GM12878 (cell line): Measurements from ENCODE around the gene SNURF.

Source experiments
- CBX3 ChIP-seq: fragments of 200-600 bp; sonication (generic); IDR thresholded peaks from 2 replicates; pipeline ENCODE4 v1.6.1; 2016; ENCODE audit warnings: low read depth, borderline replicate concordance
- CHD2 ChIP-seq: IDR thresholded peaks from 2 replicates; pipeline ENCODE4 v1.6.1; 2011; ENCODE audit warnings: low read depth, low read length, improper control_type of control experiment, borderline replicate concordance
- CTCF ChIP-seq, 3 experiments: IDR thresholded peaks in 2 of 3; conservative IDR thresholded peaks in 1 of 3; 2 replicates each; pipeline ENCODE4 v1.5.1; 2011; ENCODE audit warnings: low read depth in 3 of 3, low read length in 3 of 3, mild to moderate bottlenecking in 3 of 3, control low read depth in 2 of 3, moderate library complexity in 2 of 3, inconsistent platforms in 1 of 3, mixed read lengths in 1 of 3; ENCODE audit not compliant: control insufficient read depth in 2 of 3, insufficient read depth in 1 of 3; ENCODE audit errors: extremely low read depth in 1 of 3
- E2F4 ChIP-seq: IDR thresholded peaks from 2 replicates; pipeline ENCODE4 v1.6.1; 2012; ENCODE audit warnings: low read depth, low read length, improper control_type of control experiment
- HDAC6 ChIP-seq: fragments of 200-600 bp; sonication (generic); IDR thresholded peaks from one replicate; pipeline ENCODE4 v1.8.0; 2017; ENCODE audit warnings: antibody characterized with exemption; ENCODE audit not compliant: unreplicated experiment
- JUND ChIP-seq: IDR thresholded peaks from 2 replicates; pipeline ENCODE4 v1.6.1; 2012; ENCODE audit warnings: low read depth, mild to moderate bottlenecking, low read length, improper control_type of control experiment, moderate library complexity
- MYC ChIP-seq: IDR thresholded peaks from 2 replicates; pipeline ENCODE4 v1.6.1; 2011; ENCODE audit warnings: mild to moderate bottlenecking, low read length, moderate library complexity, inconsistent platforms; ENCODE audit not compliant: insufficient read depth, insufficient replicate concordance, insufficient read length, severe bottlenecking
- NR2C1 ChIP-seq: fragments of 450-650 bp; IDR thresholded peaks from 2 replicates; pipeline ENCODE4 v1.6.1; 2017; ENCODE audit warnings: antibody characterized with exemption, mild to moderate bottlenecking, moderate library complexity
- RAD21 ChIP-seq: IDR thresholded peaks from 2 replicates; pipeline ENCODE4 v1.6.1; 2011; ENCODE audit warnings: mild to moderate bottlenecking, low read depth, low read length, moderate library complexity; ENCODE audit not compliant: insufficient read depth
- TBL1XR1 ChIP-seq: IDR thresholded peaks from 2 replicates; pipeline ENCODE4 v1.6.1; 2012; ENCODE audit warnings: low read depth, low read length, improper control_type of control experiment
- YY1 ChIP-seq: IDR thresholded peaks from 2 replicates; pipeline ENCODE4 v1.6.1; 2011; ENCODE audit warnings: low read depth, mild to moderate bottlenecking, low read length

GRCh38 chr15:24976932-24977331 is 22.1 kb downstream of the SNURF start:
- TF ChIP-seq RAD21 = no peak
- no peak for TF ChIP-seq CHD2
- no peak for TF ChIP-seq E2F4
- TF ChIP-seq NR2C1 = no peak
- no peak for TF ChIP-seq JUND
- TF ChIP-seq TBL1XR1 = no peak
- no peak for TF ChIP-seq HDAC6
- TF ChIP-seq YY1 = no peak
- no peak for TF ChIP-seq CTCF (IDR thresholded peaks at IDR 0.05 in 2 of 3, conservative IDR thresholded peaks at IDR 0.05 in 1 of 3; ENCODE audit: control insufficient read depth in 2 of 3, extremely low read depth in 1 of 3, insufficient read depth in 1 of 3, low read depth in 3 of 3, low read length in 3 of 3)
- TF ChIP-seq MYC = no peak
- no peak for TF ChIP-seq CBX3
